HG03159 (cell line): Measurements from ENCODE around the gene FNDC3B.

Experiments
- ATAC-seq: cut with Tn5 transposase; IDR thresholded peaks from one replicate; pipeline ENCODE4 v1.9.1; 2021; ENCODE audit warnings: mild to moderate bottlenecking, moderate library complexity; ENCODE audit not compliant: unreplicated experiment

Gene FNDC3B

DNA sequence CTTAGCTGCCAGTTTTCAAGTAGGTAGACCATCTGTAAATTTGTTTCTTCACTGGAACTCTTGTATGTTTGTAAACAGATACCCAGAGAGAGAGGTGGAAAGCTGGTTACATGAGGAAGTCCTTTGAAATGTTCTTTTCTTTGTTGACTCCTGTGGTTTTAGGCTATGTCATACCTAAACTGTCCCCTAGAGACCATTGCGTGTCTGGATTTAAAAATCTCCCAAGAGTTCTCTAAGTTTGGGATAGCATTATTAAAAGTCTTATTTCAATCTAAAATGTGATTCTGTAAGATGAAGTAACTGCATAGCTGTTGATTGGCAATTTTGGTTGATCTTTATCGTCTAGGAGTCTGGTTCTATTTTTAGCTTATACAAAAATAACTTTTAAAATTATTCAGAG lies 281.7 kb downstream of the FNDC3B start:
- no peak for ATAC-seq

DNA sequence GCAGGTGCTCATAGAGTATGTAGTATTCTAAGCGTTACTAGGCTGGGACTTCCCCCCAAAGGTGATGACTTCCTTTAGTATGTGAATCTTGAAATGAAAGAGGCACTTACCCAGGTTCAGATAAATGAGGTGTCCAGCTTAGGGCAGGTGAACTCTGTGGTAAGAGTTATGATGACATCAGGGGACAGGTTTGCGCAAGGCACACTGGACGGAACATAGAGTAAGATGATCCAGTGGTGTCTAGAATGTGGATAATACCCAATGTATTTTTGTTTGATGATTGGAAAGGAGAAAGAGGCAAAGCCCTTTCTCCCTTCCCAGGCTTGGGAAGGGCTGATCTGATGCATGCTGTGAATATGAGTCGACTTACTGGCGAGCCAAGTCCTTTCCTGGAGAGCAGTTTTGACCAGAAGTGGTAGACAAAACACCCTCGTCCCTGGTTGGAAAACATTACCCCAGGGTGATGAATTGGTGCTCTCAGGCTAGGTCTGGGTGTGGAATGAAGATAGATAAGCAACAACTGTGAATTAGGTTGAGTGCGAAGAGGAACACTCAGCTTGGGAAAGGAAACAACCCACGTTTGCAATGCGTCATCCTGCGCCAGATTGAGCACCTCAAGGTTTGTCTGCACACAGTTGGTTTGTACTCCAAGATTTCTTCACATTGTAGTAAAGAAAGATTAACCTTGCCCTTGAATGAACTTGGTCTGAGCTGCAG lies 284.7 kb downstream of the FNDC3B start:
- no peak for ATAC-seq

DNA sequence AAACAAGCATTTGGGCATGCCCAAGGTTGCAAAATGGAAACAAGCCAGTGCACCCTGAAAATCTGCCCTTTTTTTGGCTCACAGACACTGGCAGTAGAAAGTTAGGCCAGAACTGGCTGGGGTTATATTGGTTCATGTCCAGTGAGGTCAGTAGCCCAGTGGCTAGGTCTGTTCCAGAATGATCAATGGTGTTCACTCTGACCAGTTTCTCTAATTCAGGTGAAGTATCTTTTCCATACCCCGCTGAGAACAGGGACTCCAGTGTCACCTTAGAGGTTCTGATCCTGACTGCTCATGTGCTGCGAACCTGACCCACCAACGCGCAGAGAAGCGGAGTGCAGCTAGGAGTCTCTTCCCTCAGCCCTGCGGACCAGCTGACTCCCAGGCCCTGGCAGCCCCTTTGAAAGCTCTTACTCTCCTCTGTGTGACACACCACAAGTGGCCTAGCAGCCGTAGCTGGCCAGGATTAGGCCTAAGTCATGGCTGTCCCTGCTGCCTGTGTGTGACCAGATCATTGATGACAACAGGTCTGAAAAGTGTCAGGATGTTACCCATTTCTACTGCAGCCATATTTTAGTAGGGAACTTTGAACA lies 285.3 kb downstream of the FNDC3B start:
- no peak for ATAC-seq

DNA sequence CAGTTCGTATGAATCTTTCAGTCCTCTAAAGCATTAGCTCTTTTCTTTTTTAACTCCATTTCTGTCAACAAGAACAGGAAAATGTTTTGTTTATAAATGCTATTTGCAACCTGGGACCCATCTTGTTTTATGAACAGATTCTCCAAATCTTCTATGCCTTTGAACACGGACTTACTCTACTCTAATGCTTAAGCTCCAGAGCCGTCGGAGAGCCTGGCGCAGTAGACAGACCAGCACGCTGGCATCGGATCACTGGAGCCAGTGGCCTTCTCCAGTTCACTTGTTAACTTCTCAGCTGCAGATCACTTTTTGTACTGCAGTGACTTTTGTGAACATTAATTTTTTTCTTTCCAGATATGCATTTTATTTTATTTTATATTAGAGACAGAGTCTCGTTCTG lies 286.1 kb downstream of the FNDC3B start:
- ATAC-seq: no peak

DNA sequence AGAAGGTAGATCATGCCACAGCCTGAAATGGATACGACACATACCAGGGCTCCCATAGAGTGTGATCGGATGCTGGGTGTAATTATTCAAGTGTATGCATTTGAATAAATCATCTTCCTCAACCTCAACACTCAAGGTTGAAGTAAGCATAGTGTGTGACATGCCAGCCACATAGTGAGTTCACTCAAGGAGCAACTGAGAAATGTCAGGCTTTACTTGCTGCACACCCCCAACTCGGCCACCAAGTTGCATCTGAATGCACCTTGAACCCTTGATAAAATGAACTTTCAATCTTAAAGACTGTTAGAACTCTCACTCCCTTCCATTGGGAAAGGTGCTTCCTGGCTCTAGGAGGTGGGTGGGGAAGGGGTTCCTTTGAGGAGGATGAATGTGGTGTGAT lies 287.6 kb downstream of the FNDC3B start:
- ATAC-seq: no peak

- no peak for ATAC-seq
Observed at GRCh38 chr3:172328282-172328681, 288.9 kb downstream of the FNDC3B start.

DNA sequence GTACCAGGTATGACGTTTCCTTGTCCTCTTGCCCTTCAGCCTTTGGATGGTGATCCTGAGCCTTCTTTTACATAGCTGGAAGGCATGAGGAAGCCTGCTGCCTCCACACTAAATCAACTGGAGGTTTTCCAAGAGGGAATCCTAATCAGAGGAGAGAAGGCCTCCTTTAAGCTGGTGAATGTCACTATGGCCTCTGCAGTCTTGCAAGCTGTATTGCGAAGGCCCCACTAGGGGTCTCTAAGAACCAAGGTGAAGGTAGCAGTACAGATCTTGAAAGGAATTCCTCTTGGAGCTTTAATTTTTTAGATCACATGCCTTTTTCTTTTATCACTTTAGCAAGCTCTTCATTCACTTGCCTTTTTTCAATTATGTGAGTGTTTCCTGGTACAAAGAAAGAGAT lies 289.7 kb downstream of the FNDC3B start:
- no peak for ATAC-seq

DNA sequence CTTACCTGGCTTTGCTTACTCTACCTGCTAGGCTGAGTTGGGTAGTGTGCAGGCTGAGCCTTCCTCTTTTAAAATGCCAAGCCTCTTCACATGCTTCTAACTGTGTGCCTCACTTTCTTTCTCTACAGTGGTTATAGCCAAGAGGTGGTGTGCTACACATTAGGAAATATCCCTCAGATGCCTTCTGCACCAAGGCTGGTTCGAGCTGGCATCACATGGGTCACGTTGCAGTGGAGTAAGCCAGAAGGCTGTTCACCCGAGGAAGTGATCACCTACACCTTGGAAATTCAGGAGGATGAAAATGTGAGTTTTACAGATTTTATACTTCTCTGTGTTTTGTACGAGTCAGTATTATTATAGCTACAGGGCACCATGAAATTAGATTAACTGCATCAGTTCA lies 291.0 kb downstream of the FNDC3B start:
- no peak for ATAC-seq

- peak; percentile 85 for ATAC-seq
Observed at GRCh38 chr3:172332256-172333041, 293.1 kb downstream of the FNDC3B start.

DNA sequence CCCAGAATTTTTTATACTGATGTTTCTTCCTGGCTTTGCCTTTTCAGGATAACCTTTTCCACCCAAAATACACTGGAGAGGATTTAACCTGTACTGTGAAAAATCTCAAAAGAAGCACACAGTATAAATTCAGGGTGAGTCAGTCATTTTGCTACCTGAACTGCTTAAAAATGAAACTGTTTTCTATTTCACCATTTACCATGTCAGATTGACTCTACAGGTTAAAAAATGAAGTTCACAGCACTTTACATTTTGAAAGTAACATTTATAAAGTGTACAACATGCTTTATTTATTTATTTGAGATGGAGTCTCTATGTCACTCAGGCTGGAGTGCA lies 293.6 kb downstream of the FNDC3B start:
- ATAC-seq: no peak

DNA sequence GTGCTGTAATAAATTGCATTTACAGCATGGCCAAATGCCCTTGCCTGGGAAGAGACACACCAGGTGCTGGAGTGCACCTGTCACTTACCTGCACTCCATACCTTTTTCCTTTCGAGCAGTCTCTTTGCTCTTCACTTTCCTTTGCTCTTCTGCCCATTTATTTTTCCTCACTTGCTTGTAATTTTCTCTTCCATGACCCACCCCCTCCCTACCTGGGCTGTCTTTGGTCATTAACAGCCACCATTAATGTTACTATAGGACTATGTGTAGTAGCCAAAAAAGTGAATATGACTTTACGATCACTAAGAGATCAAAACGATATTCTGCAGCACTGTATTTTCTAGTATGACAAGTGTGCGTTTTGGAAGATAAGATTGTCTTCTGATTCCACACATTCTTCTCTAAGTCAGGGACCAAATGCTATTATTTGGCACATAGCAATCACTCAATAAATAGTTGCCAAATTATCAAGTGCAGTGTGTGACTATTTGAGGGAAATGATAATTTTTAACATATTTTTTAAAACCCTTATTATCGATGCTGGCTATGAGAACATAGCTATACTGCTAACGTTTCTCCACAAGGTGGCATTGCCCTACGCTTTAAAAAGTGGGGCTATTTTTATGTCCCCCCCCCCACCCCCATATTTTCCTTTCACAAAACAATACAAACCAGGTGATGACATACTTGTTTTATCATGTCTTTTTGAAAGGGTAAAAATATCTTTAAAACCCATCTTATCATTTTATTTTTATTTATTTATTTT lies 294.5 kb downstream of the FNDC3B start:
- no peak for ATAC-seq

DNA sequence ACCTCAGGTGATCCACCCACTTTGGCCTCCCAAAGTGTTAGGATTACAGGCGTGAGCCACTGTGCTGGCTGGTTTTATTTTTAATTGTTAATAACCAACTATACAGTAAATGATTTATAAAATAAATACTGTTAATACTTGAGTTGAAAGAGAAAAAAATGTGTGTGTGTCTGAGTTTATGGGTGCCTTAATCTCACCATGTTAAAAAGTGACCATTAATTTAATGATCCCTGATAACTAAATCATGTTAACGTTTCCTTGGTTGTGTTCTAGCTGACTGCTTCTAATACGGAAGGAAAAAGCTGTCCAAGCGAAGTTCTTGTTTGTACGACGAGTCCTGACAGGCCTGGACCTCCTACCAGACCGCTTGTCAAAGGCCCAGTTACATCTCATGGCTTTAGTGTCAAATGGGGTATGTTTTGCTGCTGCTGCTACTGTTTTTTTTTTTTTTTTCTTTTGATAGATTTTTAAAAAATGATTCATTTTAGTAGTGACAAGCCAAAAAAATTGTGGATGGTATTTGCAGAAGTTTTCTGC lies 295.4 kb downstream of the FNDC3B start:
- no peak for ATAC-seq

GRCh38 chr3:172339892-172340291 lies 300.5 kb downstream of the FNDC3B start:
- no peak for ATAC-seq

DNA sequence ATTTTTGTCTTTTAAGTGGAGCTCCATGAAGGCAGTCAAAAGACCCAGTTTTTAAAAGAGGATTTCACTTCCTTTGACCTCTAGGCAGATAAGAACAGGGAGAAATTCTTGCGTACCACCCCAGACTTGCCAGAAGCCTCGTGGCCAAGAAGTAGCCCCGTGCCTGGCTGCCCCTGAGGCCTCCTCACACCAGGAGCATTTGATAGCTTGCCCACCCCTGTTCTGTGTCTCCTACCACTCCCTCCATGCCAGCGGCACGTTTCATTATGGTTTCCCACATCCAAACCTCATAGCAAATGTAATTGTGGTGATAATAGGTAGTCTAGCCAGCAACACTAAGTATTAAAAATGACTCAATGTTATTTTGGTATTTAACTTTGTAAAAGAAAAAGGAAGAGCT lies 301.2 kb downstream of the FNDC3B start:
- ATAC-seq: no peak

GRCh38 chr3:172341482-172342059 lies 302.2 kb downstream of the FNDC3B start:
- peak; percentile 74 for ATAC-seq

GRCh38 chr3:172342097-172342659 lies 302.8 kb downstream of the FNDC3B start:
- no peak for ATAC-seq

- no peak for ATAC-seq
Observed at GRCh38 chr3:172343117-172343516, 303.7 kb downstream of the FNDC3B start.

GRCh38 chr3:172343979-172344378 lies 304.6 kb downstream of the FNDC3B start:
- no peak for ATAC-seq

DNA sequence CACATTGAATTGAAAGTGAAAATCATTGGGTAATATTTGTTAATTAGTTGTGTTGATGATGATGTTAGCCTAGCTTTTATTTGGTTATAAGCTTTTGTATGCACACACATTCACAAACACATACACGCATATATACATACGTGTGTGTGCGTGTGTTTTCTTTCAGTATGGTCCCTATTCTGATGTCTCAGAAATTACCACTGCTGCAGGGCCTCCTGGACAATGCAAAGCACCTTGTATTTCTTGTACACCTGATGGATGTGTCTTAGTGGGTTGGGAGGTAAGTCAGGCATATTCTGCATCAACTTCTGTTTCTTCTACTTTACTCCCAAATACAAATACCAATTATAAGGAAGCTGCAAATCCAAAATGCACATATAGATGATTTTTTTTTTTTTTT lies 306.8 kb downstream of the FNDC3B start:
- ATAC-seq: no peak

- ATAC-seq: no peak
Observed at GRCh38 chr3:172347895-172348679, 308.7 kb downstream of the FNDC3B start.
